Nephron (organoid): ENCODE results near the gene MYD88.

Experiments used
- H3K27ac Mint-ChIP-seq, 3 experiments: 2 replicates each; pipeline ENCODE4 v1.8.0; 2020; ENCODE audit warnings: mixed read lengths in 3 of 3, mild to moderate bottlenecking in 2 of 3, moderate library complexity in 1 of 3
- H3K27me3 Mint-ChIP-seq: 2 replicates; pipeline ENCODE4 v1.8.0; 2021; ENCODE audit warnings: low read depth, mild to moderate bottlenecking, moderate library complexity, mixed read lengths
- H3K36me3 Mint-ChIP-seq: 2 replicates; pipeline ENCODE4 v1.8.0; 2020; ENCODE audit warnings: low read depth, mixed read lengths
- H3K4me1 Mint-ChIP-seq: 2 replicates; pipeline ENCODE4 v1.8.0; 2020; ENCODE audit warnings: mixed read lengths
- H3K4me3 Mint-ChIP-seq, 3 experiments: 2 replicates each; pipeline ENCODE4 v1.8.0; 2020; ENCODE audit warnings: mild to moderate bottlenecking in 3 of 3, mixed read lengths in 3 of 3, moderate library complexity in 2 of 3
- H3K9me3 Mint-ChIP-seq: 2 replicates; pipeline ENCODE4 v1.8.0; 2020; ENCODE audit warnings: mixed read lengths
- CTCF ChIP-seq, 3 experiments: fragments of 200-600 bp; sonication (generic); IDR thresholded peaks; one replicate each; pipeline ENCODE4 v1.5.0; 2021; ENCODE audit warnings: antibody characterized with exemption in 3 of 3; ENCODE audit not compliant: unreplicated experiment in 3 of 3

Gene MYD88

GRCh38 chr3:38097446-38098375 is 40.8 kb upstream of the MYD88 start:
- Mint-ChIP-seq H3K27ac (no peak overlapping the region), H3K36me3 (no peaks in the 10 kb centered on the region), H3K4me1 (no peaks in the 10 kb centered on the region), H3K27me3 (peaks cover 13% of the 10 kb centered on the region), H3K4me3 (no peak overlapping the region), H3K9me3 (no peaks in the 10 kb centered on the region)
- TF ChIP-seq CTCF (IDR thresholded peaks at IDR 0.05; ENCODE audit: unreplicated experiment in 3 of 3) = no peak

GRCh38 chr3:38098376-38098723 is 40.1 kb upstream of the MYD88 start:
- H3K27ac Mint-ChIP-seq = no peak overlapping the region
- no peak for TF ChIP-seq CTCF (IDR thresholded peaks at IDR 0.05; ENCODE audit: unreplicated experiment in 3 of 3)
- no peaks in the 10 kb centered on the region for H3K36me3 Mint-ChIP-seq
- no peaks in the 10 kb centered on the region for H3K9me3 Mint-ChIP-seq
- H3K27me3 Mint-ChIP-seq = peaks cover 11% of the 10 kb centered on the region
- no peaks in the 10 kb centered on the region for H3K4me1 Mint-ChIP-seq
- H3K4me3 Mint-ChIP-seq = no peak overlapping the region

- peaks cover 8% of the 10 kb centered on the region for H3K27me3 Mint-ChIP-seq
- no peak for TF ChIP-seq CTCF (IDR thresholded peaks at IDR 0.05; ENCODE audit: unreplicated experiment in 3 of 3)
- no peaks in the 10 kb centered on the region for H3K4me1 Mint-ChIP-seq
- H3K9me3 Mint-ChIP-seq = peaks cover 4% of the 10 kb centered on the region
- H3K36me3 Mint-ChIP-seq = no peaks in the 10 kb centered on the region
- H3K27ac Mint-ChIP-seq = no peak overlapping the region
- H3K4me3 Mint-ChIP-seq = no peak overlapping the region
Measured at GRCh38 chr3:38099518-38099917, 38.9 kb upstream of the MYD88 start.

- Mint-ChIP-seq H3K4me3 (no peak overlapping the region), H3K36me3 (no peaks in the 10 kb centered on the region), H3K27me3 (peaks cover 7% of the 10 kb centered on the region), H3K9me3 (peaks cover 9% of the 10 kb centered on the region), H3K27ac (no peak overlapping the region), H3K4me1 (no peaks in the 10 kb centered on the region)
- no peak for TF ChIP-seq CTCF (IDR thresholded peaks at IDR 0.05; ENCODE audit: unreplicated experiment in 3 of 3)
Measured at GRCh38 chr3:38100498-38100897, 38.0 kb upstream of the MYD88 start.

- Mint-ChIP-seq H3K27me3 (peaks cover 7% of the 10 kb centered on the region), H3K4me1 (no peaks in the 10 kb centered on the region)
- TF ChIP-seq CTCF (IDR thresholded peaks at IDR 0.05; ENCODE audit: unreplicated experiment in 3 of 3) = no peak
Measured at GRCh38 chr3:38101811-38102443, 36.5 kb upstream of the MYD88 start.

More at GRCh38 chr3:38101811-38102443, 36.5 kb upstream of the MYD88 start:
- Mint-ChIP-seq H3K9me3 (peaks cover 13% of the 10 kb centered on the region), H3K36me3 (no peaks in the 10 kb centered on the region), H3K27ac (no peak overlapping the region), H3K4me3 (no peak overlapping the region)
